Measurements from ENCODE around the gene CEP78. TPM values are rescaled to one million over a fixed set of nuclear protein-coding genes. Genes with fewer than 3 reads are reported as not detected.
A peak's percentile ranks its signal among the peaks of the same experiment; 100 is the strongest.

CEP78 gene
- total RNA-seq, 6 experiments from 2014 or later = 5.5 to 10.4 (median 8.7) TPM

DNA sequence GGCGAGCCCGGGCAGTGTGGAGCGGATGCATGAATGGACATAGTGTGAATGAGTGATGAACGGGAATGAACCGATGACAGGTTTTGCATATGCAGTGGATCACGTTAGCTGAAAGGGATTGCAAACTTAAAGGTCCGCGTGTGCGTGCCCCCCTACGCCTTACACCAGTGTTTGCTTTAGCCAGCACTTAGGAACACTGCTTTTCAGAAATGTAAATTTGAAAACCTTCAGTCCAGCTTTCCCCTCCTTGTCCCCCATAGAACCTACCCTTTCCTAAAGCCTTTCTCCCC is 61.7 kb downstream of the CEP78 start:
- intact Hi-C loops (cut with DNase I) = no loop called here
- peak overlapping the region in 2 of 3 donors; percentile 50 to 86 for H3K27ac ChIP-seq
- H3K4me3 ChIP-seq = peak overlapping the region; percentile 61 to 89 (median 76)

GRCh38 chr9:78298046-78298765 is 62.3 kb downstream of the CEP78 start:
- DNase-seq (no peak), ATAC-seq (peak in 2 of 4 donors; percentile 2 to 5)
- H3K4me1 ChIP-seq = peaks cover 0 to 65% (median 8%) of the 10 kb centered on the region in 4 donors
- intact Hi-C loops (cut with DNase I) = no loop called here
- H3K4me3 ChIP-seq = peak overlapping the region; percentile 61 to 89 (median 76)
- peaks cover 0 to 9% (median 0%) of the 10 kb centered on the region in 4 donors for H3K36me3 ChIP-seq
- H3K9me3 ChIP-seq = no peaks in the 10 kb centered on the region
- TF ChIP-seq POLR2A (IDR thresholded peaks at IDR 0.05) = no peak
- TF ChIP-seq, protein P1, sequence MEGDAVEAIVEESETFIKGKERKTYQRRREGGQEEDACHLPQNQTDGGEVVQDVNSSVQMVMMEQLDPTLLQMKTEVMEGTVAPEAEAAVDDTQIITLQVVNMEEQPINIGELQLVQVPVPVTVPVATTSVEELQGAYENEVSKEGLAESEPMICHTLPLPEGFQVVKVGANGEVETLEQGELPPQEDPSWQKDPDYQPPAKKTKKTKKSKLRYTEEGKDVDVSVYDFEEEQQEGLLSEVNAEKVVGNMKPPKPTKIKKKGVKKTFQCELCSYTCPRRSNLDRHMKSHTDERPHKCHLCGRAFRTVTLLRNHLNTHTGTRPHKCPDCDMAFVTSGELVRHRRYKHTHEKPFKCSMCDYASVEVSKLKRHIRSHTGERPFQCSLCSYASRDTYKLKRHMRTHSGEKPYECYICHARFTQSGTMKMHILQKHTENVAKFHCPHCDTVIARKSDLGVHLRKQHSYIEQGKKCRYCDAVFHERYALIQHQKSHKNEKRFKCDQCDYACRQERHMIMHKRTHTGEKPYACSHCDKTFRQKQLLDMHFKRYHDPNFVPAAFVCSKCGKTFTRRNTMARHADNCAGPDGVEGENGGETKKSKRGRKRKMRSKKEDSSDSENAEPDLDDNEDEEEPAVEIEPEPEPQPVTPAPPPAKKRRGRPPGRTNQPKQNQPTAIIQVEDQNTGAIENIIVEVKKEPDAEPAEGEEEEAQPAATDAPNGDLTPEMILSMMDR (IDR thresholded peaks at IDR 0.05) = no peak
- 2% methylated on average over 16 of the region's 16 CpGs for WGBS (ENCODE audit: insufficient coverage, low coverage, low lambda C conversion rate, missing lambda C conversion rate)
- no peaks in the 10 kb centered on the region for H3K27me3 ChIP-seq
- H3K27ac ChIP-seq = peak overlapping the region in 2 of 3 donors; percentile 50 to 86

More for the DNA sequence above, 61.7 kb downstream of the CEP78 start:
- H3K4me1 ChIP-seq = peaks cover 0 to 64% (median 7%) of the 10 kb centered on the region in 4 donors
- no peak for ATAC-seq
- H3K27me3 ChIP-seq = no peaks in the 10 kb centered on the region
- no peaks in the 10 kb centered on the region for H3K9me3 ChIP-seq
- peaks cover 0 to 9% (median 0%) of the 10 kb centered on the region in 4 donors for H3K36me3 ChIP-seq
- no peak for TF ChIP-seq POLR2A (IDR thresholded peaks at IDR 0.05)
- TF ChIP-seq, protein P1 (IDR thresholded peaks at IDR 0.05) = no peak
- WGBS (ENCODE audit: insufficient coverage, low coverage, low lambda C conversion rate, missing lambda C conversion rate) = 0% methylated on average over 7 of the region's 10 CpGs
- DNase-seq = no peak

- DNase-seq = peak in 1 of 3 donors; percentile 59
- H3K4me1 ChIP-seq = peaks cover 0 to 70% (median 13%) of the 10 kb centered on the region in 4 donors
- peaks cover 0 to 11% (median 2%) of the 10 kb centered on the region in 4 donors for H3K36me3 ChIP-seq
Observed at GRCh38 chr9:78300209-78300608, 64.3 kb downstream of the CEP78 start.

GRCh38 chr9:78301466-78301865 is 65.6 kb downstream of the CEP78 start:
- peak overlapping the region in 2 of 3 donors; percentile 12 to 77 for H3K27ac ChIP-seq
- H3K9me3 ChIP-seq = no peaks in the 10 kb centered on the region
- 68% methylated on average over 2 of the region's 2 CpGs for WGBS (ENCODE audit: insufficient coverage, low coverage, low lambda C conversion rate, missing lambda C conversion rate)
- TF ChIP-seq, protein P1 (IDR thresholded peaks at IDR 0.05) = no peak
- TF ChIP-seq POLR2A (IDR thresholded peaks at IDR 0.05) = no peak
- H3K36me3 ChIP-seq = peaks cover 0 to 24% (median 6%) of the 10 kb centered on the region in 4 donors
- no peaks in the 10 kb centered on the region for H3K27me3 ChIP-seq
- ATAC-seq = no peak
- no peak for DNase-seq
- intact Hi-C loops (cut with DNase I) = no loop called here
- peaks cover 0 to 69% (median 13%) of the 10 kb centered on the region in 4 donors for H3K4me1 ChIP-seq
- H3K4me3 ChIP-seq = no peak overlapping the region

More at GRCh38 chr9:78300209-78300608, 64.3 kb downstream of the CEP78 start:
- ATAC-seq = peak in 2 of 4 donors; percentile 1 to 4
- H3K27me3 ChIP-seq = no peaks in the 10 kb centered on the region
- H3K4me3 ChIP-seq = peak overlapping the region in 1 of 3 donors; percentile 13
- 27% methylated on average over 6 of the region's 6 CpGs for WGBS (ENCODE audit: insufficient coverage, low coverage, low lambda C conversion rate, missing lambda C conversion rate)
- H3K27ac ChIP-seq = peak overlapping the region in 2 of 3 donors; percentile 66 to 86
- TF ChIP-seq, protein P1 (IDR thresholded peaks at IDR 0.05) = no peak
- TF ChIP-seq POLR2A (IDR thresholded peaks at IDR 0.05) = no peak
- intact Hi-C loops (cut with DNase I) = no loop called here
- no peaks in the 10 kb centered on the region for H3K9me3 ChIP-seq

Measured in right lobe of liver (tissue), 6 donors.